Neural cell (in vitro differentiated cells): Measurements from ENCODE around the gene QKI.

Experiments
- EP300 ChIP-seq: fragments of 450-650 bp; conservative IDR thresholded peaks from 2 replicates; pipeline ENCODE4 v1.6.1; 2014; ENCODE audit warnings: antibody characterized with exemption, mild to moderate bottlenecking, moderate library complexity; ENCODE audit not compliant: poor library complexity, severe bottlenecking
- EZH2 ChIP-seq: fragments of 200-600, 300-800 bp; shearing (Covaris generic), sonication (generic); IDR thresholded peaks from 2 replicates; pipeline ENCODE4 v1.6.1; 2014; ENCODE audit warnings: antibody characterized with exemption, low read length, borderline replicate concordance, mild to moderate bottlenecking; ENCODE audit not compliant: insufficient read depth, poor library complexity, severe bottlenecking
- MXI1 ChIP-seq: fragments of 450-650 bp; conservative IDR thresholded peaks from 2 replicates; pipeline ENCODE4 v1.6.1; 2014; ENCODE audit warnings: antibody characterized with exemption, mild to moderate bottlenecking; ENCODE audit not compliant: poor library complexity, severe bottlenecking
- POLR2AphosphoS5 ChIP-seq: IDR thresholded peaks from 2 replicates; pipeline ENCODE4 v1.6.1; 2012
- REST ChIP-seq: IDR thresholded peaks from 2 replicates; pipeline ENCODE4 v1.6.1; 2012; ENCODE audit warnings: borderline replicate concordance
- SMC3 ChIP-seq: fragments of 450-650 bp; conservative IDR thresholded peaks from 2 replicates; pipeline ENCODE4 v1.6.1; 2014; ENCODE audit warnings: antibody characterized with exemption, mild to moderate bottlenecking, moderate library complexity; ENCODE audit not compliant: poor library complexity
- TF ChIP-seq, protein P1 (sequence below): fragments of 450-650 bp; IDR thresholded peaks from 2 replicates; pipeline ENCODE4 v1.5.1; 2014; ENCODE audit warnings: antibody characterized with exemption, mild to moderate bottlenecking, moderate library complexity; ENCODE audit not compliant: poor library complexity, severe bottlenecking

GRCh38 chr6:163370464-163371117 lies 43.9 kb upstream of the QKI start:
- TF ChIP-seq, protein P1, sequence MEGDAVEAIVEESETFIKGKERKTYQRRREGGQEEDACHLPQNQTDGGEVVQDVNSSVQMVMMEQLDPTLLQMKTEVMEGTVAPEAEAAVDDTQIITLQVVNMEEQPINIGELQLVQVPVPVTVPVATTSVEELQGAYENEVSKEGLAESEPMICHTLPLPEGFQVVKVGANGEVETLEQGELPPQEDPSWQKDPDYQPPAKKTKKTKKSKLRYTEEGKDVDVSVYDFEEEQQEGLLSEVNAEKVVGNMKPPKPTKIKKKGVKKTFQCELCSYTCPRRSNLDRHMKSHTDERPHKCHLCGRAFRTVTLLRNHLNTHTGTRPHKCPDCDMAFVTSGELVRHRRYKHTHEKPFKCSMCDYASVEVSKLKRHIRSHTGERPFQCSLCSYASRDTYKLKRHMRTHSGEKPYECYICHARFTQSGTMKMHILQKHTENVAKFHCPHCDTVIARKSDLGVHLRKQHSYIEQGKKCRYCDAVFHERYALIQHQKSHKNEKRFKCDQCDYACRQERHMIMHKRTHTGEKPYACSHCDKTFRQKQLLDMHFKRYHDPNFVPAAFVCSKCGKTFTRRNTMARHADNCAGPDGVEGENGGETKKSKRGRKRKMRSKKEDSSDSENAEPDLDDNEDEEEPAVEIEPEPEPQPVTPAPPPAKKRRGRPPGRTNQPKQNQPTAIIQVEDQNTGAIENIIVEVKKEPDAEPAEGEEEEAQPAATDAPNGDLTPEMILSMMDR: no peak
- TF ChIP-seq MXI1 (no peak), REST (no peak), EZH2 (no peak), EP300 (no peak), SMC3 (no peak), POLR2AphosphoS5 (no peak)
